ENCODE results near the gene DMBT1.

GRCh38 chr10:122663516-122664130 lies 103.1 kb downstream of the DMBT1 start:
- TF ChIP-seq CTCF (conservative IDR thresholded peaks at IDR 0.05) (no peak), ZFX (IDR thresholded peaks at IDR 0.05) (no peak)
